DOHH2 (cell line): ENCODE results near the gene ETV6.

Experiments used
- EZH2phosphoT487 ChIP-seq: fragments of 200-600 bp; sonication (generic); IDR thresholded peaks from 2 replicates; pipeline ENCODE4 v1.6.1; 2017; ENCODE audit warnings: borderline replicate concordance, mild to moderate bottlenecking, antibody characterized with exemption, low read length, moderate library complexity, mixed read lengths
- TF ChIP-seq, protein P1 (sequence below): fragments of 200-600 bp; sonication (generic); IDR thresholded peaks from one replicate; pipeline ENCODE4 v1.5.1; 2014; ENCODE audit warnings: antibody characterized with exemption, mild to moderate bottlenecking, low read depth, low read length; ENCODE audit not compliant: poor library complexity, severe bottlenecking

DNA sequence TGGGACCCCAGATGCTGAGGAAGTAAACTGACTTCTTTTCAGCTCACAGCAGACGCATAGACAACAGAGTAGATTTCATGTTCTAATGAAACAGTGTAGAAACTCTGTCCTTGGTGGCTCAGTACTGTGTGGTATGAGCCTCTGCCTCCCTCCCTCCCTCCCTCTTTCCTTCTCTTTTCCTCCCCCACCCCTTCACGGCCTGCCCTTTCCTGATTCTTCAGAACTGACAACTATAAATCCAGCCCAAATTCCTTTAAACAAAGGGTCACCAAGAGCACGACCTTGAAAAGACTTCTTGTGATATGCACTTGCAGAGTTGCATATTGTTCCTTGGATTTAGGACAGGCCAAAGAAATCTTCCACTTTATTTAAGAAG is 164.0 kb downstream of the ETV6 start:
- TF ChIP-seq, protein P1, sequence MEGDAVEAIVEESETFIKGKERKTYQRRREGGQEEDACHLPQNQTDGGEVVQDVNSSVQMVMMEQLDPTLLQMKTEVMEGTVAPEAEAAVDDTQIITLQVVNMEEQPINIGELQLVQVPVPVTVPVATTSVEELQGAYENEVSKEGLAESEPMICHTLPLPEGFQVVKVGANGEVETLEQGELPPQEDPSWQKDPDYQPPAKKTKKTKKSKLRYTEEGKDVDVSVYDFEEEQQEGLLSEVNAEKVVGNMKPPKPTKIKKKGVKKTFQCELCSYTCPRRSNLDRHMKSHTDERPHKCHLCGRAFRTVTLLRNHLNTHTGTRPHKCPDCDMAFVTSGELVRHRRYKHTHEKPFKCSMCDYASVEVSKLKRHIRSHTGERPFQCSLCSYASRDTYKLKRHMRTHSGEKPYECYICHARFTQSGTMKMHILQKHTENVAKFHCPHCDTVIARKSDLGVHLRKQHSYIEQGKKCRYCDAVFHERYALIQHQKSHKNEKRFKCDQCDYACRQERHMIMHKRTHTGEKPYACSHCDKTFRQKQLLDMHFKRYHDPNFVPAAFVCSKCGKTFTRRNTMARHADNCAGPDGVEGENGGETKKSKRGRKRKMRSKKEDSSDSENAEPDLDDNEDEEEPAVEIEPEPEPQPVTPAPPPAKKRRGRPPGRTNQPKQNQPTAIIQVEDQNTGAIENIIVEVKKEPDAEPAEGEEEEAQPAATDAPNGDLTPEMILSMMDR: no peak
- no peak for TF ChIP-seq EZH2phosphoT487
